MM.1S (cell line): ENCODE results near the gene MEGF6.

Experiments used
- DNase-seq: peaks from one replicate; pipeline ENCODE4 v3.0.0-alpha.2; 2015
- H2AFZ ChIP-seq: fragments of 300-600 bp; sonication (generic); 2 replicates; pipeline ENCODE4 v1.6.0; 2016; ENCODE audit warnings: antibody characterized with exemption, low read length
- H3F3A ChIP-seq: fragments of 300-600 bp; sonication (generic); 2 replicates; pipeline ENCODE4 v1.6.1; 2016; ENCODE audit warnings: mild to moderate bottlenecking, antibody characterized with exemption, low read length, moderate library complexity, mixed read lengths; ENCODE audit not compliant: insufficient read depth
- H3K27ac ChIP-seq: fragments of 300-600 bp; sonication (generic); 2 replicates; pipeline ENCODE4 v1.5.1; 2016; ENCODE audit warnings: mild to moderate bottlenecking, low read length
- H3K27me3 ChIP-seq: fragments of 300-600 bp; sonication (generic); replicated peaks from 2 replicates; pipeline ENCODE4 v1.6.0; 2016; ENCODE audit warnings: low read length; ENCODE audit not compliant: insufficient read depth
- H3K36me3 ChIP-seq: fragments of 300-600 bp; sonication (generic); replicated peaks from 2 replicates; pipeline ENCODE4 v1.6.1; 2016; ENCODE audit warnings: mild to moderate bottlenecking, low read length, mixed read lengths; ENCODE audit not compliant: insufficient read depth
- H3K4me1 ChIP-seq: fragments of 300-600 bp; sonication (generic); 2 replicates; pipeline ENCODE4 v1.6.1; 2016; ENCODE audit warnings: low read length, mixed read lengths
- H3K4me2 ChIP-seq: fragments of 300-600 bp; sonication (generic); 2 replicates; pipeline ENCODE4 v1.6.0; 2016; ENCODE audit warnings: low read depth, low read length
- H3K4me3 ChIP-seq: fragments of 300-600 bp; sonication (generic); 2 replicates; pipeline ENCODE4 v1.5.1; 2016; ENCODE audit warnings: low read length, mixed read lengths
- H3K79me2 ChIP-seq: fragments of 300-600 bp; sonication (generic); 2 replicates; pipeline ENCODE4 v1.6.1; 2016; ENCODE audit warnings: mixed run types, low read length, mixed read lengths
- H3K9ac ChIP-seq: fragments of 300-600 bp; sonication (generic); 2 replicates; pipeline ENCODE4 v1.6.1; 2016; ENCODE audit warnings: low read length, mixed read lengths
- H3K9me2 ChIP-seq: fragments of 300-600 bp; sonication (generic); replicated peaks from 2 replicates; pipeline ENCODE4 v1.6.1; 2016; ENCODE audit warnings: mild to moderate bottlenecking, low read length, mixed read lengths; ENCODE audit not compliant: insufficient read depth
- H3K9me3 ChIP-seq: fragments of 300-600 bp; sonication (generic); replicated peaks from 2 replicates; pipeline ENCODE4 v1.6.1; 2016; ENCODE audit warnings: mild to moderate bottlenecking, low read length, mixed read lengths; ENCODE audit not compliant: insufficient read depth
- H4K20me1 ChIP-seq: fragments of 300-600 bp; sonication (generic); 2 replicates; pipeline ENCODE4 v1.6.1; 2016; ENCODE audit warnings: mild to moderate bottlenecking, low read length, moderate library complexity, mixed read lengths; ENCODE audit not compliant: insufficient read depth
- EZH2 ChIP-seq: fragments of 300-600 bp; sonication (generic); optimal IDR thresholded peaks from 2 replicates; pipeline ENCODE3; 2017; ENCODE audit warnings: low read depth, mild to moderate bottlenecking, antibody characterized with exemption, low read length, mixed read lengths
- EZH2phosphoT487 ChIP-seq: fragments of 300-600 bp; sonication (generic); IDR thresholded peaks from 2 replicates; pipeline ENCODE4 v1.6.1; 2018; ENCODE audit warnings: antibody characterized with exemption, low read length
- TF ChIP-seq, protein P1 (sequence below): fragments of 300-600 bp; sonication (generic); IDR thresholded peaks from 2 replicates; pipeline ENCODE4 v1.5.1; 2016; ENCODE audit warnings: antibody characterized with exemption, low read length, mixed read lengths

The MEGF6 gene

DNA sequence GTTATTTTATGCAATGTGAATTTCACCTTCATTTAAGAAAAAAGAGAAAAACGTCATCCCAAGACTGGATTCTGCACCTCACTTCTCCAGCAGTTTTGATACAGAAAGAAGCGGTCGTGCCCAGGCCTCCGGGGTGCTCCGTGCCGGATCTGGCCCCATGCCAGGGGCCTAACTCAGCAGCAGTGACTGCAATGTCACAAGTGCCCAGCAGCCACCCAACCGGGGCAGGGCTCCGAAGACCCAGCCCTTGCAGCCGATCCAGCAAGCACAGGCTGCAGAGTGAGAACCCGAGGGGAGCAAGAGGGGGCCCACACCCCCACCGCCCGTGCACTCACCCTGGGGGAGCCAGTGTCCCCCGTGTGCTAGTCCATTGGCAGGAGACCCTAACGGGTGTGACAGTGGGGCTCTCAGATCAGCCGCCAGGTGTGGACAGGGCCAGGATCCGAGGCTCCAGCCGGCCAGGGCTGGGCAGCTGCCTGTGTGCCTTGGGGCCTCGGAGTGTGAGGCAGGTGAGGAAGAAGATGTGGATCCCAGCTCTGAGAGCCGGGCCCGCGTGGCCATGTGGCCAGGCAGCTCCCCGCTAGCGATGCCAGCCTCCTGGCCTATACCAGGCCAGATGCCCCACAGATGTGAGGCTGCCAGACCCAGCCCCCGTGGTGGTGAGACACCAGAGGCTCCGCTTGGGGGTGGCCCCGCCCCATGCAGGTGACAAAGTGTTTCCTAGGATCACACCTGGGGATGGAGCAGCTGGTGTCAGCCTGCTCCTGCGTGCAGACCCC lies 60.6 kb downstream of the MEGF6 start:
- H3K9me2 ChIP-seq: no peaks in the 10 kb centered on the region
- TF ChIP-seq EZH2: no peak
- no peak for TF ChIP-seq EZH2phosphoT487
- TF ChIP-seq, protein P1, sequence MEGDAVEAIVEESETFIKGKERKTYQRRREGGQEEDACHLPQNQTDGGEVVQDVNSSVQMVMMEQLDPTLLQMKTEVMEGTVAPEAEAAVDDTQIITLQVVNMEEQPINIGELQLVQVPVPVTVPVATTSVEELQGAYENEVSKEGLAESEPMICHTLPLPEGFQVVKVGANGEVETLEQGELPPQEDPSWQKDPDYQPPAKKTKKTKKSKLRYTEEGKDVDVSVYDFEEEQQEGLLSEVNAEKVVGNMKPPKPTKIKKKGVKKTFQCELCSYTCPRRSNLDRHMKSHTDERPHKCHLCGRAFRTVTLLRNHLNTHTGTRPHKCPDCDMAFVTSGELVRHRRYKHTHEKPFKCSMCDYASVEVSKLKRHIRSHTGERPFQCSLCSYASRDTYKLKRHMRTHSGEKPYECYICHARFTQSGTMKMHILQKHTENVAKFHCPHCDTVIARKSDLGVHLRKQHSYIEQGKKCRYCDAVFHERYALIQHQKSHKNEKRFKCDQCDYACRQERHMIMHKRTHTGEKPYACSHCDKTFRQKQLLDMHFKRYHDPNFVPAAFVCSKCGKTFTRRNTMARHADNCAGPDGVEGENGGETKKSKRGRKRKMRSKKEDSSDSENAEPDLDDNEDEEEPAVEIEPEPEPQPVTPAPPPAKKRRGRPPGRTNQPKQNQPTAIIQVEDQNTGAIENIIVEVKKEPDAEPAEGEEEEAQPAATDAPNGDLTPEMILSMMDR: no peak
- no peaks in the 10 kb centered on the region for H4K20me1 ChIP-seq
- H3K4me2 ChIP-seq: no peak overlapping the region
- no peaks in the 10 kb centered on the region for H3K36me3 ChIP-seq
- H3K9ac ChIP-seq: no peak overlapping the region
- H3K9me3 ChIP-seq: no peaks in the 10 kb centered on the region
- H2AFZ ChIP-seq: no peak overlapping the region
- DNase-seq: no peak
- H3K27me3 ChIP-seq: peaks cover 96% of the 10 kb centered on the region
- no peaks in the 10 kb centered on the region for H3K79me2 ChIP-seq
- no peak overlapping the region for H3K27ac ChIP-seq
- H3F3A ChIP-seq: no peaks in the 10 kb centered on the region
- H3K4me1 ChIP-seq: no peaks in the 10 kb centered on the region
- H3K4me3 ChIP-seq: no peak overlapping the region

DNA sequence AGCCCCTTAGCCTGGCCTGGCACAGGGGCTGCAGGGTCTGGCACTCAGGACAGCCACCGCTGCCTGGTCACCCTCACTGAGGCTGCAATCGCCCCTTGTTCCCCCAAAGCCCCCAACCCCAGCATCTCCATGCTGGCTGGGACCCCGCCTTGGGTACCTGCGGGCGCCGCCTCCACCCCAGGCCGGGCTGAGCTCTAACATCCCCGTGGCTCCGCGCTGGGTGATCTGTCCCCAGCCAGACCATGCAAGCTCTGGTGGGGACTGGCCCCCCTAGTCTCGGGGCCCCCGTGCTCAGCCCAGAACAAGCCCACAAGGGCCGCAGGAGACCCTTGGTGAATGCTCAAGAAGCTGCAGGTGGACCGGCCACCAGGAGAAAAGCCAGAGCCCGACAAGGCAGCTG lies 62.4 kb downstream of the MEGF6 start:
- Histone ChIP-seq H2AFZ (no peak overlapping the region), H3K27ac (no peak overlapping the region), H3K4me3 (no peak overlapping the region), H3F3A (no peaks in the 10 kb centered on the region), H3K79me2 (no peaks in the 10 kb centered on the region), H3K4me2 (no peak overlapping the region), H3K9me3 (no peaks in the 10 kb centered on the region), H3K9ac (no peak overlapping the region), H4K20me1 (no peaks in the 10 kb centered on the region), H3K27me3 (peaks cover 98% of the 10 kb centered on the region), H3K4me1 (no peaks in the 10 kb centered on the region), H3K9me2 (no peaks in the 10 kb centered on the region), H3K36me3 (no peaks in the 10 kb centered on the region)
- no peak for DNase-seq
- TF ChIP-seq EZH2phosphoT487: no peak
- TF ChIP-seq EZH2: no peak
- TF ChIP-seq, protein P1: no peak

DNA sequence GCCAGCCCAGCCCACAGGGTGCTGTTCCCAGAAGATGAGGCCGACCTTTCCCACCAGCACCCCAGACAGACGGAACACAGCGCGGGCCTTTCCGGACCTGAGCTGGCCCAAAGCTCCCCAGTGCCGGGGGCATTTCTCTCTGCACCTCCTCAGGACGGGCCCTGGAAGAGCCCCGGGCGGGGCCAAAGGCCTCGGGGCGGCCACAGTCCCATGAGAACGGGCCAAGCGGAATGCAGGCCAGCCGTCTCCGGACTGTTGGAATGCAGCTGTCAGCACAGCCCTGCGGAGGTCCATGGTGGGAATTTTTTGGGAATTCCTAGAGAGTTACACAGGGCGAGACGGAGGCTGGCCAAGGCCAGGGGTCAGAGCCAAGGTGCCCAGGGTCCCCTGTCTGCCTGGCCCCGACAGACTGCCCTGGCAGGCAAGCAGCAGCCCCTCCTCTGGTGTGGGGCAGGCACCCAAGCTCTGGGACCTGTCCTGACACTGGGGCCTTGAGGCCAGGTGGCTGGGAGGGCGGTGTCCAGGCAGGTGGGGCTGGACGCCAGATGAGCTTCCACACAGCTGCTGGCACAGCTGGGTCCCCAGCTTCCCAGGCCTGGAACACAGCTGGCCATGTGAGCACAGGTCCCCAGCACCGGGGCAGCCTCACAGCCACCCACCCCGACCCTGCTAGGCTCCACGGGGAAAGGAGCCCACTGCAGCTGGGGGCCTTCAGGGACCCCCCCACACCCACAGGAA lies 63.0 kb downstream of the MEGF6 start:
- no peak for DNase-seq
- H3K79me2 ChIP-seq: no peaks in the 10 kb centered on the region
- no peak for TF ChIP-seq EZH2
- TF ChIP-seq EZH2phosphoT487: no peak
- TF ChIP-seq, protein P1: no peak
- no peak overlapping the region for H3K4me3 ChIP-seq
- H4K20me1 ChIP-seq: no peaks in the 10 kb centered on the region
- no peak overlapping the region for H3K27ac ChIP-seq
- peaks cover 98% of the 10 kb centered on the region for H3K27me3 ChIP-seq
- no peaks in the 10 kb centered on the region for H3K9me2 ChIP-seq
- H3K4me1 ChIP-seq: no peaks in the 10 kb centered on the region
- H3K9me3 ChIP-seq: no peaks in the 10 kb centered on the region
- no peak overlapping the region for H3K4me2 ChIP-seq
- no peaks in the 10 kb centered on the region for H3K36me3 ChIP-seq
- no peaks in the 10 kb centered on the region for H3F3A ChIP-seq
- H3K9ac ChIP-seq: no peak overlapping the region
- H2AFZ ChIP-seq: no peak overlapping the region
